H1 (cell line): ENCODE measurements around the gene COQ2. TPM values are rescaled to one million over a fixed set of nuclear protein-coding genes. Genes with fewer than 3 reads are reported as not detected.

Experiments
- CTCF ChIA-PET: fragments of 300-600 bp; sonication (Branson Sonifier 250); formaldehyde crosslinking; loops from one replicate; lab custom pipeline; 2021; ENCODE audit not compliant: partially characterized antibody; lab: Charles Lee
- POLR2A ChIA-PET: fragments of 300-600 bp; sonication (Branson Sonifier 250); formaldehyde crosslinking; loops from one replicate; lab custom pipeline; 2021; ENCODE audit warnings: inconsistent platforms; ENCODE audit not compliant: partially characterized antibody; lab: Charles Lee
- DNase-seq, 2 experiments: peaks; one replicate each; pipeline versions ENCODE4 v3.0.0 to v3.0.0-alpha.2; 2010 to 2022; ENCODE audit warnings: low spot score in 2 of 2, low read depth in 1 of 2, mixed read lengths in 1 of 2
- FAIRE-seq: peaks from 2 replicates; lab custom pipeline; 2011; peaks lifted over from hg19 to GRCh38; lab: Jason Lieb, UNC
- H2AFZ ChIP-seq: 2 replicates; pipeline ENCODE4 v1.8.1; 2012; ENCODE audit warnings: low read length, inconsistent platforms
- H2AK5ac ChIP-seq: 2 replicates; pipeline ENCODE4 v1.6.1; 2013; ENCODE audit warnings: low read depth, low read length
- H2BK120ac ChIP-seq: replicated peaks from 2 replicates; pipeline ENCODE3; 2013; ENCODE audit warnings: low read depth, low read length, inconsistent platforms
- H2BK12ac ChIP-seq: 2 replicates; pipeline ENCODE4 v1.6.1; 2013; ENCODE audit warnings: low read depth, low read length
- H2BK15ac ChIP-seq: 2 replicates; pipeline ENCODE4 v1.6.1; 2013; ENCODE audit warnings: low read length
- H2BK20ac ChIP-seq: 2 replicates; pipeline ENCODE4 v1.6.1; 2013; ENCODE audit warnings: low read length
- H2BK5ac ChIP-seq: 2 replicates; pipeline ENCODE4 v1.6.1; 2013; ENCODE audit warnings: low read depth, low read length
- H3K14ac ChIP-seq: 2 replicates; pipeline ENCODE4 v1.6.1; 2013; ENCODE audit warnings: inconsistent platforms; ENCODE audit not compliant: insufficient read length
- H3K18ac ChIP-seq: 2 replicates; pipeline ENCODE4 v1.6.1; 2013; ENCODE audit warnings: low read length; ENCODE audit errors: extremely low read depth
- H3K23ac ChIP-seq: 2 replicates; pipeline ENCODE4 v1.6.1; 2013; ENCODE audit warnings: inconsistent platforms; ENCODE audit not compliant: insufficient read length
- H3K23me2 ChIP-seq: 2 replicates; pipeline ENCODE4 v1.6.1; 2013; ENCODE audit warnings: low read depth, low read length
- H3K27ac ChIP-seq: 2 replicates; pipeline ENCODE4 v1.6.1; 2011; ENCODE audit warnings: low read depth, low read length, inconsistent platforms
- H3K27me3 ChIP-seq, 4 experiments: replicated peaks in 1 of 4; 1 replicate in 1 of 4; 2 replicates in 3 of 4; pipeline versions ENCODE4 v1.6.1 to v1.8.1; 2011 to 2013; ENCODE audit warnings: low read length in 3 of 4, mild to moderate bottlenecking in 3 of 4, inconsistent platforms in 2 of 4, mixed read lengths in 2 of 4, moderate library complexity in 1 of 4; ENCODE audit not compliant: control insufficient read depth in 3 of 4, insufficient read depth in 3 of 4; ENCODE audit errors: extremely low read depth in 1 of 4
- H3K36me3 ChIP-seq, 4 experiments: 2 replicates each; pipeline versions ENCODE4 v1.6.1 to v1.8.1; 2011 to 2013; ENCODE audit warnings: mild to moderate bottlenecking in 4 of 4, low read length in 3 of 4, moderate library complexity in 2 of 4, control low read depth in 1 of 4, inconsistent platforms in 1 of 4; ENCODE audit not compliant: insufficient read depth in 4 of 4, control insufficient read depth in 2 of 4
- H3K4ac ChIP-seq: replicated peaks from 2 replicates; pipeline ENCODE3; 2013; ENCODE audit warnings: low read length, low read depth, mixed read lengths, inconsistent platforms; ENCODE audit not compliant: insufficient read length
- H3K4me1 ChIP-seq, 4 experiments: replicated peaks in 1 of 4; 1 replicate in 1 of 4; 2 replicates in 3 of 4; pipeline versions ENCODE4 v1.6.1 to v1.8.1; 2011 to 2013; ENCODE audit warnings: low read length in 3 of 4, inconsistent platforms in 2 of 4, mixed read lengths in 1 of 4; ENCODE audit not compliant: insufficient read depth in 4 of 4, control insufficient read depth in 3 of 4
- H3K4me2 ChIP-seq, 2 experiments: 2 replicates each; pipeline versions ENCODE4 v1.6.1 to v1.8.1; 2011 to 2013; ENCODE audit warnings: low read depth in 2 of 2, low read length in 2 of 2, control low read depth in 1 of 2, inconsistent platforms in 1 of 2, mild to moderate bottlenecking in 1 of 2; ENCODE audit not compliant: insufficient read depth in 1 of 2
- H3K4me3 ChIP-seq, 4 experiments: fragments of 200-600, 300-600 bp in 1 of 4; sonication (generic), shearing (Covaris generic), sonication (Bioruptor Twin) in 1 of 4; 2 replicates each; pipeline versions ENCODE4 v1.5.1 to v1.8.1; 2011 to 2016; ENCODE audit warnings: low read length in 4 of 4, low read depth in 3 of 4, control low read depth in 2 of 4, inconsistent platforms in 2 of 4, mild to moderate bottlenecking in 2 of 4, mixed read lengths in 1 of 4, moderate library complexity in 1 of 4; ENCODE audit not compliant: insufficient read depth in 2 of 4; ENCODE audit errors: extremely low read depth in 1 of 4
- H3K56ac ChIP-seq: replicated peaks from 2 replicates; pipeline ENCODE3; 2013; ENCODE audit warnings: low read depth, mild to moderate bottlenecking, mixed read lengths, low read length, inconsistent platforms; ENCODE audit not compliant: insufficient read length
- H3K79me1 ChIP-seq: 2 replicates; pipeline ENCODE4 v1.6.1; 2013; ENCODE audit warnings: low read depth, low read length, control low read depth
- H3K79me2 ChIP-seq, 2 experiments: 2 replicates each; pipeline versions ENCODE4 v1.6.1 to v1.8.1; 2012 to 2013; ENCODE audit warnings: low read length in 2 of 2, mild to moderate bottlenecking in 2 of 2, inconsistent platforms in 1 of 2; ENCODE audit not compliant: insufficient read depth in 2 of 2, control insufficient read depth in 1 of 2
- H3K9ac ChIP-seq, 4 experiments: replicated peaks in 1 of 4; 1 replicate in 1 of 4; 2 replicates in 3 of 4; pipeline versions ENCODE4 v1.6.1 to v1.8.1; 2011 to 2013; ENCODE audit warnings: low read depth in 3 of 4, low read length in 3 of 4, control low read depth in 2 of 4, mild to moderate bottlenecking in 2 of 4, moderate library complexity in 2 of 4, inconsistent platforms in 1 of 4; ENCODE audit errors: extremely low read depth in 1 of 4
- H3K9me3 ChIP-seq, 2 experiments: 2 replicates each; pipeline versions ENCODE4 v1.6.1 to v1.8.1; 2012 to 2013; ENCODE audit warnings: mild to moderate bottlenecking in 2 of 2, moderate library complexity in 2 of 2, control low read depth in 1 of 2, inconsistent platforms in 1 of 2, low read depth in 1 of 2, low read length in 1 of 2, mixed read lengths in 1 of 2; ENCODE audit not compliant: insufficient read depth in 2 of 2
- H4K20me1 ChIP-seq, 2 experiments: replicated peaks in 1 of 2; 2 replicates each; pipeline versions ENCODE3 to v1.8.1; 2011 to 2013; ENCODE audit warnings: inconsistent platforms in 2 of 2, low read length in 2 of 2, mild to moderate bottlenecking in 1 of 2; ENCODE audit not compliant: insufficient read depth in 2 of 2, control insufficient read depth in 1 of 2
- H4K5ac ChIP-seq: 2 replicates; pipeline ENCODE4 v1.6.1; 2013; ENCODE audit warnings: low read length, low read depth, mixed read lengths, inconsistent platforms; ENCODE audit not compliant: insufficient read length
- H4K8ac ChIP-seq: 2 replicates; pipeline ENCODE4 v1.8.0; 2013; ENCODE audit warnings: mild to moderate bottlenecking, moderate library complexity, low read length, inconsistent platforms; ENCODE audit not compliant: insufficient read depth; ENCODE audit errors: extremely low read depth
- H4K91ac ChIP-seq: replicated peaks from 2 replicates; pipeline ENCODE3; 2013; ENCODE audit warnings: low read length, mixed read lengths, inconsistent platforms; ENCODE audit not compliant: insufficient read length
- JUND ChIP-seq: IDR thresholded peaks from 2 replicates; pipeline ENCODE4 v1.6.1; 2011; ENCODE audit warnings: mild to moderate bottlenecking, improper control_type of control experiment, low read length
- MAFK ChIP-seq: IDR thresholded peaks from 2 replicates; pipeline ENCODE4 v1.6.1; 2012; ENCODE audit warnings: low read depth, mild to moderate bottlenecking, improper control_type of control experiment, low read length
- SAP30 ChIP-seq: fragments of 300-600 bp; sonication (generic); IDR thresholded peaks from 2 replicates; pipeline ENCODE4 v1.7.1; 2012; ENCODE audit warnings: low read length, moderate library complexity, mild to moderate bottlenecking, inconsistent platforms; ENCODE audit not compliant: insufficient read depth, insufficient replicate concordance
- SIX5 ChIP-seq: IDR thresholded peaks from 2 replicates; pipeline ENCODE4 v1.6.1; 2011; ENCODE audit warnings: mild to moderate bottlenecking, low read depth, low read length
- TCF12 ChIP-seq: IDR thresholded peaks from 2 replicates; pipeline ENCODE4 v1.6.1; 2011; ENCODE audit warnings: low read depth, mild to moderate bottlenecking, low read length
- WGBS, 2 experiments: shearing (Covaris generic) in 1 of 2; methylation state at CpG; one replicate each; pipeline versions ENCODE4 v1.1.6 to v1.1.7; 2013 to 2015; ENCODE audit warnings: low lambda C conversion rate in 2 of 2, mixed read lengths in 2 of 2, inconsistent platforms in 1 of 2, low coverage in 1 of 2, missing lambda C conversion rate in 1 of 2; ENCODE audit not compliant: insufficient replicate concordance in 2 of 2, insufficient coverage in 1 of 2, insufficient read length in 1 of 2; ENCODE audit errors: extremely low coverage in 1 of 2, missing lambda C conversion rate in 1 of 2; 5-methylcytosine and 5-hydroxymethylcytosine counted together
- polyA plus RNA-seq, 7 experiments: library from polyadenylated mRNA; depleted of rRNA in 3 of 7; stranded (reverse) in 5 of 7; unstranded in 2 of 7; fragments of >200 nt in 5 of 7; fragments of 200-250 nt in 2 of 7; gene quantifications; 1 replicate in 5 of 7; 2 replicates in 1 of 7; 4 replicates in 1 of 7; pipeline versions ENCODE4 v1.2.1 to v1.2.3, GENCODE V29; 2011 to 2013; ENCODE audit warnings: missing spikeins in 2 of 7, mixed read lengths in 2 of 7
- total RNA-seq: library from RNA; stranded (reverse); fragmentation: NEBNext Ultra II Directional; extraction: Animal tissue kit (Norgen Biotek cat#: 25700); gene quantifications from 2 replicates; pipeline ENCODE4 v1.2.1, GENCODE V29; 2021
- TF ChIP-seq, protein P1 (sequence below): IDR thresholded peaks from 2 replicates; pipeline ENCODE4 v1.6.1; 2012; ENCODE audit warnings: inconsistent platforms

COQ2 gene
- total and polyA plus RNA-seq, 2 of the 8 experiments (the other 6 are each of a cell fraction or from before 2014, with no cell fraction given): 21.5 to 22.9 TPM

DNA sequence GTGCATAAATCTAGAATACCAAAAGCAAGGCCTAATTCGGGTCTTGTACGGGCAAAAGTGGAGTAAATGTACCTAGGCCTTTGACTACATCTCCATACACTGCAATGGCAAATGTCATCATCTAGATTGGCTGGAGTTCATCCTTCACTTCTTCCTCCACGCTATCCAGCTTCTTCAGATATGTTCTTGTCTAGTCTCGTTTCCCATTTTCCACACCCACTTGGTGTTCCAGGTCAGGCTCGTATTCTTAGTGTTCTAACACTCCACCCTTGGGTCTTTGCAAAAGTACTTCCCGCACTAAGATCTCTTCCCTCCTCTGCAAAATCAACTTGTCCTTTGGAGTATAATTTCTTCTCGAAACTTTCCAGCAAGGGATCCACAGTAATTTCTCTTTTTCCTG, 1.4 kb downstream of the COQ2 start:
- no peak for TF ChIP-seq SAP30
- TF ChIP-seq MAFK: no peak
- no peak for TF ChIP-seq TCF12
- TF ChIP-seq SIX5: no peak
- no peak for TF ChIP-seq JUND
- TF ChIP-seq, protein P1, sequence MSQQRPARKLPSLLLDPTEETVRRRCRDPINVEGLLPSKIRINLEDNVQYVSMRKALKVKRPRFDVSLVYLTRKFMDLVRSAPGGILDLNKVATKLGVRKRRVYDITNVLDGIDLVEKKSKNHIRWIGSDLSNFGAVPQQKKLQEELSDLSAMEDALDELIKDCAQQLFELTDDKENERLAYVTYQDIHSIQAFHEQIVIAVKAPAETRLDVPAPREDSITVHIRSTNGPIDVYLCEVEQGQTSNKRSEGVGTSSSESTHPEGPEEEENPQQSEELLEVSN: no peak
- Histone ChIP-seq H3K79me1 (no peaks in the 10 kb centered on the region), H3K23ac (no peak overlapping the region), H3K27me3 (peaks cover 0 to 8% (median 4%) of the 10 kb centered on the region in 4 experiments; a peak in 6 of 7 replicates), H2BK5ac (no peak overlapping the region), H3K4me2 (peak overlapping the region in 1 of 2 experiments; percentile 86; a peak in 2 of 4 replicates), H4K91ac (no peak overlapping the region), H3K18ac (no peak overlapping the region), H3K9me3 (no peaks in the 10 kb centered on the region), H3K4ac (no peak overlapping the region), H2AK5ac (no peak overlapping the region), H2AFZ (no peak overlapping the region), H3K79me2 (peaks cover 0 to 8% of the 10 kb centered on the region in 2 experiments; a peak in 2 of 4 replicates), H3K27ac (no peak overlapping the region), H4K5ac (no peak overlapping the region), H4K20me1 (no peaks in the 10 kb centered on the region), H3K9ac (no peak overlapping the region), H3K23me2 (0 out of 2 replicates have a peak, but pooled peaks cover 3% of the 10 kb centered on the region), H4K8ac (no peak overlapping the region), H3K14ac (no peak overlapping the region), H3K36me3 (peaks cover 0 to 4% (median 2%) of the 10 kb centered on the region in 4 experiments; a peak in 3 of 8 replicates), H3K4me3 (peak overlapping the region in 1 of 4 experiments; percentile 73; a peak in 2 of 8 replicates), H2BK20ac (no peak overlapping the region), H2BK15ac (no peak overlapping the region), H3K56ac (no peak overlapping the region), H3K4me1 (no peaks in the 10 kb centered on the region; a peak in 1 of 7 replicates), H2BK120ac (no peak overlapping the region), H2BK12ac (no peak overlapping the region)
- POLR2A ChIA-PET: interaction anchor here (0.6 to 1.0 kb wide), 2 partner anchors 94 to 193 kb away, joined by 3 to 4 read pairs; no protein-coding TSS in a partner anchor
- CTCF ChIA-PET: interaction anchor here (0.5 to 2.5 kb wide), 16 partner anchors 13 to 499 kb away, joined by 3 to 10 read pairs (median 4); no protein-coding TSS in a partner anchor
- FAIRE-seq (no peak), DNase-seq (no peak)
- 97% methylated on average over 7 of the region's 7 CpGs; no CpG with 5 or more reads in 1 of the 2 experiments for WGBS, 2 experiments
